Testis (tissue), 2 donors: ENCODE data around the gene IRAK1.

Experiments used
- POLR2A ChIP-seq: fragments of 450-650 bp; IDR thresholded peaks from one replicate; pipeline ENCODE4 v1.6.1; 2017; ENCODE audit warnings: antibody characterized with exemption, mild to moderate bottlenecking, moderate library complexity
- TF ChIP-seq, protein P1 (sequence below), 3 experiments: fragments of 450-650 bp in 2 of 3; fragments of 200-600 bp in 1 of 3; sonication (generic) in 1 of 3; IDR thresholded peaks; one replicate each; pipeline ENCODE4 v1.5.1; 2016 to 2019; ENCODE audit warnings: antibody characterized with exemption in 3 of 3, mild to moderate bottlenecking in 2 of 3, moderate library complexity in 1 of 3

- TF ChIP-seq POLR2A: no peak
- TF ChIP-seq, protein P1, sequence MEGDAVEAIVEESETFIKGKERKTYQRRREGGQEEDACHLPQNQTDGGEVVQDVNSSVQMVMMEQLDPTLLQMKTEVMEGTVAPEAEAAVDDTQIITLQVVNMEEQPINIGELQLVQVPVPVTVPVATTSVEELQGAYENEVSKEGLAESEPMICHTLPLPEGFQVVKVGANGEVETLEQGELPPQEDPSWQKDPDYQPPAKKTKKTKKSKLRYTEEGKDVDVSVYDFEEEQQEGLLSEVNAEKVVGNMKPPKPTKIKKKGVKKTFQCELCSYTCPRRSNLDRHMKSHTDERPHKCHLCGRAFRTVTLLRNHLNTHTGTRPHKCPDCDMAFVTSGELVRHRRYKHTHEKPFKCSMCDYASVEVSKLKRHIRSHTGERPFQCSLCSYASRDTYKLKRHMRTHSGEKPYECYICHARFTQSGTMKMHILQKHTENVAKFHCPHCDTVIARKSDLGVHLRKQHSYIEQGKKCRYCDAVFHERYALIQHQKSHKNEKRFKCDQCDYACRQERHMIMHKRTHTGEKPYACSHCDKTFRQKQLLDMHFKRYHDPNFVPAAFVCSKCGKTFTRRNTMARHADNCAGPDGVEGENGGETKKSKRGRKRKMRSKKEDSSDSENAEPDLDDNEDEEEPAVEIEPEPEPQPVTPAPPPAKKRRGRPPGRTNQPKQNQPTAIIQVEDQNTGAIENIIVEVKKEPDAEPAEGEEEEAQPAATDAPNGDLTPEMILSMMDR (IDR thresholded peaks at IDR 0.05): no peak
Measured at GRCh38 chrX:154012336-154012991, 7.2 kb downstream of the IRAK1 start.
